Testis (tissue), 3 donors: ENCODE data around the gene SNPH. TPM values are rescaled to one million over a fixed set of nuclear protein-coding genes. Genes with fewer than 3 reads are reported as not detected.

Source experiments
- DNase-seq: peaks from one replicate; pipeline ENCODE4 v3.0.0-alpha.2; 2019
- H3K27ac ChIP-seq, 2 donors: fragments of 200-600 bp; sonication (generic); one replicate each; pipeline ENCODE4 v1.5.1; 2019
- H3K27me3 ChIP-seq: fragments of 200-600 bp; sonication (generic); one replicate; pipeline ENCODE4 v1.5.1; 2019
- H3K36me3 ChIP-seq: fragments of 200-600 bp; sonication (generic); one replicate; pipeline ENCODE4 v1.5.1; 2017; ENCODE audit warnings: low read depth; ENCODE audit errors: missing control alignments
- H3K4me1 ChIP-seq: fragments of 200-600 bp; sonication (generic); one replicate; pipeline ENCODE4 v1.5.1; 2019
- H3K4me3 ChIP-seq, 2 donors: fragments of 200-600 bp; sonication (generic); one replicate each; pipeline ENCODE4 v1.5.1; 2017 to 2019
- H3K9me3 ChIP-seq: fragments of 200-600 bp; sonication (generic); one replicate; pipeline ENCODE4 v1.5.1; 2017
- CTCF ChIP-seq, 3 experiments: fragments of 450-650 bp in 2 of 3; fragments of 200-600 bp in 1 of 3; sonication (generic) in 1 of 3; IDR thresholded peaks; one replicate each; pipeline ENCODE4 v1.5.1; 2016 to 2019; ENCODE audit warnings: antibody characterized with exemption in 3 of 3, mild to moderate bottlenecking in 2 of 3, moderate library complexity in 1 of 3
- POLR2A ChIP-seq: fragments of 450-650 bp; IDR thresholded peaks from one replicate; pipeline ENCODE4 v1.6.1; 2017; ENCODE audit warnings: antibody characterized with exemption, mild to moderate bottlenecking, moderate library complexity
- WGBS, 2 donors: methylation state at CpG; one replicate each; pipeline ENCODE4 v1.1.5; 2018; 5-methylcytosine and 5-hydroxymethylcytosine counted together
- intact Hi-C: fragments of 100-400 bp; cut with DNase I; formaldehyde crosslinking; loops from one replicate; pipeline ENCODE4 v1.15.1; 2023; ENCODE audit warnings: low total_unique reads
- polyA plus RNA-seq: library from polyadenylated mRNA; stranded (reverse); fragments of 350-450 nt; fragmentation: Illumina TruSeq; extraction: RNeasy Lipid Tissue Mini Kit (QIAGEN cat#74804); gene quantifications from one replicate; pipeline ENCODE4 v1.2.3, GENCODE V29; 2014; ENCODE audit warnings: low read depth, low replicate concordance; ENCODE audit not compliant: insufficient read depth
- total RNA-seq, 2 donors: library from RNA; depleted of rRNA; stranded (reverse); fragments of >200 nt; gene quantifications; one replicate each; pipeline ENCODE4 v1.2.3, GENCODE V29; 2016

Gene SNPH
- total and polyA plus RNA-seq, 3 donors from 2014 or later: 4.2 to 10.4 (median 9.0) TPM

GRCh38 chr20:1278993-1279392 is 12.9 kb downstream of the SNPH start:
- no peak for DNase-seq
- WGBS, 2 donors: 88 to 97% methylated on average over 4 of the region's 4 CpGs
- intact Hi-C loops: no loop called here
- no peak overlapping the region for H3K27ac ChIP-seq
- TF ChIP-seq CTCF (IDR thresholded peaks at IDR 0.05) (no peak), POLR2A (no peak)
- no peaks in the 10 kb centered on the region for H3K36me3 ChIP-seq
- no peaks in the 10 kb centered on the region for H3K4me1 ChIP-seq
- H3K27me3 ChIP-seq: no peaks in the 10 kb centered on the region
- H3K4me3 ChIP-seq: no peak overlapping the region
- no peaks in the 10 kb centered on the region for H3K9me3 ChIP-seq

GRCh38 chr20:1280195-1281102 is 14.4 kb downstream of the SNPH start:
- no peaks in the 10 kb centered on the region for H3K27me3 ChIP-seq
- TF ChIP-seq POLR2A (no peak), CTCF (IDR thresholded peaks at IDR 0.05) (no peak)
- no peak overlapping the region for H3K27ac ChIP-seq
- no peaks in the 10 kb centered on the region for H3K9me3 ChIP-seq
- no peak overlapping the region for H3K4me3 ChIP-seq
- no peaks in the 10 kb centered on the region for H3K4me1 ChIP-seq
- 66 to 78% methylated on average over 5 to 6 of the region's 6 CpGs for WGBS, 2 donors
- no peaks in the 10 kb centered on the region for H3K36me3 ChIP-seq
- DNase-seq: peak; percentile 4
- intact Hi-C loops: no loop called here

GRCh38 chr20:1281279-1282057 is 15.4 kb downstream of the SNPH start:
- Histone ChIP-seq H3K9me3 (no peaks in the 10 kb centered on the region), H3K36me3 (no peaks in the 10 kb centered on the region), H3K4me1 (no peaks in the 10 kb centered on the region), H3K27ac (no peak overlapping the region), H3K4me3 (no peak overlapping the region), H3K27me3 (no peaks in the 10 kb centered on the region)
- DNase-seq: peak; percentile 4
- WGBS, 2 donors: 68 to 72% methylated on average over 7 of the region's 7 CpGs
- TF ChIP-seq CTCF (IDR thresholded peaks at IDR 0.05) (no peak), POLR2A (no peak)
- intact Hi-C loops: no loop called here

- Histone ChIP-seq H3K36me3 (no peaks in the 10 kb centered on the region), H3K4me3 (no peak overlapping the region), H3K27me3 (no peaks in the 10 kb centered on the region), H3K4me1 (no peaks in the 10 kb centered on the region), H3K27ac (no peak overlapping the region), H3K9me3 (no peaks in the 10 kb centered on the region)
- 62 to 63% methylated on average over 2 to 3 of the region's 3 CpGs for WGBS, 2 donors
- no peak for DNase-seq
- no peak for TF ChIP-seq CTCF (IDR thresholded peaks at IDR 0.05)
- intact Hi-C loops: no loop called here
These were observed 16.9 kb downstream of the SNPH start for GRCh38 chr20:1282966-1283365.
